ENCODE measurements around the gene SLC35G2. TPM values are rescaled to one million over a fixed set of nuclear protein-coding genes. Genes with fewer than 3 reads are reported as not detected.

Gene SLC35G2
- total and polyA plus RNA-seq, 2 of the 4 experiments (the other 2 are of a cell fraction): 6.6 to 7.0 TPM

DNA sequence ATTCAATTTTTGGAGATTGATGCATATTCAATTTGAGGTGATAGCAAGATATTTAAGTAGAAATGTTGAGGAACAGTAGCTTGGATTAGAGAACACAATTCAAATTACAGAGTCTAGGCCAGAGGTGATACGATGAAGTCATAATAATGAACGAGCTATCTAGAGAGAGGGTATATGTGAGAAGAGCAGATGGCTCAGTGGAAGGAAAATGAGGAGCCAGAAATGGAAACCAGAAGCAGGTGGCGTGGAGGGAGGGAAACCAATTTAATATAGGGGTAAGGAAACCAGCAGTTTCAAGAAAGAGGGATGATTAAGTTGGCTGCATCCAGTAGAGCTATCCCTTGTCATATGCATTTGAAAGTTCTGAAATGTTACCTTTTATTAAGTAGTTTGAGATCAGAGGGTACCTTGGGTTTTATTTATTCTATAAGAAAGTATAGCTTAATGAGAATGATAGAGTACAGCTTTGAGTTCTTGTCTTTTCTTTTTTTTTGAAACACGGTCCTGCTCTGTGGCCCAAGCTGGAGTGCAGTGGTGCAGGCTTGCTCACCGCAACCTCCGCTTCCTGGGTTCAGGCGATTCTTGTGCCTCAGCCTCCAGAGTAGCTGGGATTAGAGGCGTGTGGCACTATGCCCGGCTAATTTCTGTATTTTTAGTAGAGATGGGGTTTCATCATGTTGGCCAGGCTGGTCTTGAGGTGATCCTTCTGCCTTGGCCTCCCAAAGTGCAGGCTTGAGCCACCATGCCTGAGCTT is 65.2 kb downstream of the SLC35G2 start:
- no peak overlapping the region for H2AK9ac ChIP-seq (replicated peaks; ENCODE audit: low read depth, low read length, poor library complexity)
- WGBS, 2 experiments (ENCODE audit: extremely low coverage in 2 of 2, insufficient read length in 1 of 2): 79% methylated on average over 2 of the region's 9 CpGs; no CpG with 5 or more reads in 1 of the 2 experiments
- TF ChIP-seq NFE2L2 (IDR thresholded peaks at IDR 0.05; ENCODE audit: low read depth, low read length) (no peak), MXI1 (IDR thresholded peaks at IDR 0.05; ENCODE audit: borderline replicate concordance, low read depth, low read length) (no peak), BHLHE40 (IDR thresholded peaks at IDR 0.05; ENCODE audit: low read depth, low read length) (no peak), CEBPB (IDR thresholded peaks at IDR 0.05; ENCODE audit: low read depth, low read length) (no peak), RAD21 (IDR thresholded peaks at IDR 0.05; ENCODE audit: low read length) (no peak), SMC3 (IDR thresholded peaks at IDR 0.05; ENCODE audit: low read depth, low read length) (no peak), POLR2A (IDR thresholded peaks at IDR 0.05; ENCODE audit: low read depth, low read length) (no peak), CHD1 (IDR thresholded peaks at IDR 0.05; ENCODE audit: low read depth, low read length) (no peak), FOS (IDR thresholded peaks at IDR 0.05; ENCODE audit: low read depth, low read length) (no peak), RCOR1 (IDR thresholded peaks at IDR 0.05; ENCODE audit: insufficient replicate concordance, low read length) (no peak)
- TF ChIP-seq, protein P1, sequence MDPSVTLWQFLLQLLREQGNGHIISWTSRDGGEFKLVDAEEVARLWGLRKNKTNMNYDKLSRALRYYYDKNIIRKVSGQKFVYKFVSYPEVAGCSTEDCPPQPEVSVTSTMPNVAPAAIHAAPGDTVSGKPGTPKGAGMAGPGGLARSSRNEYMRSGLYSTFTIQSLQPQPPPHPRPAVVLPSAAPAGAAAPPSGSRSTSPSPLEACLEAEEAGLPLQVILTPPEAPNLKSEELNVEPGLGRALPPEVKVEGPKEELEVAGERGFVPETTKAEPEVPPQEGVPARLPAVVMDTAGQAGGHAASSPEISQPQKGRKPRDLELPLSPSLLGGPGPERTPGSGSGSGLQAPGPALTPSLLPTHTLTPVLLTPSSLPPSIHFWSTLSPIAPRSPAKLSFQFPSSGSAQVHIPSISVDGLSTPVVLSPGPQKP (IDR thresholded peaks at IDR 0.05; ENCODE audit: borderline replicate concordance, low read depth, low read length): no peak
- TF ChIP-seq, protein P2, sequence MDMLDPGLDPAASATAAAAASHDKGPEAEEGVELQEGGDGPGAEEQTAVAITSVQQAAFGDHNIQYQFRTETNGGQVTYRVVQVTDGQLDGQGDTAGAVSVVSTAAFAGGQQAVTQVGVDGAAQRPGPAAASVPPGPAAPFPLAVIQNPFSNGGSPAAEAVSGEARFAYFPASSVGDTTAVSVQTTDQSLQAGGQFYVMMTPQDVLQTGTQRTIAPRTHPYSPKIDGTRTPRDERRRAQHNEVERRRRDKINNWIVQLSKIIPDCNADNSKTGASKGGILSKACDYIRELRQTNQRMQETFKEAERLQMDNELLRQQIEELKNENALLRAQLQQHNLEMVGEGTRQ (IDR thresholded peaks at IDR 0.05; ENCODE audit: low read depth, low read length): no peak
- intact Hi-C loops (cut with micrococcal nuclease): no loop called here
- no peak overlapping the region for H3K18ac ChIP-seq (ENCODE audit: low read depth, low read length)
- in situ Hi-C loops (cut with MboI; ENCODE audit: low sequenced_read_pairs): no loop called here
- no peak overlapping the region for H4K91ac ChIP-seq (ENCODE audit: insufficient read depth, low read depth, low read length)
- POLR2A ChIA-PET (ENCODE audit: unreplicated experiment): no interaction called here
- H2AK5ac ChIP-seq (ENCODE audit: low read depth, low read length): no peak overlapping the region
- H4K20me1 ChIP-seq (ENCODE audit: insufficient read depth, low read length): peaks cover 48% of the 10 kb centered on the region
- H2BK5ac ChIP-seq (ENCODE audit: low read depth, low read length, poor library complexity, severe bottlenecking): no peak overlapping the region
- no peak overlapping the region for H3K4me2 ChIP-seq (ENCODE audit: low read depth, low read length)
- peaks cover 22 to 70% of the 10 kb centered on the region in 2 experiments for H3K79me1 ChIP-seq (ENCODE audit: low read depth in 1 of 2, low read length in 2 of 2)
- H3K36me3 ChIP-seq (ENCODE audit: control insufficient read depth, insufficient read depth, low read length): no peaks in the 10 kb centered on the region; the same call in 1 of the 2 replicates
- ATAC-seq (ENCODE audit: low read depth): no peak
- no peak overlapping the region for H3K27ac ChIP-seq (ENCODE audit: insufficient read depth, low read length)
- no peak overlapping the region for H2BK20ac ChIP-seq (ENCODE audit: low read depth, low read length)
- H2AFZ ChIP-seq (replicated peaks; ENCODE audit: low read length, poor library complexity): no peak overlapping the region
- H2BK15ac ChIP-seq (ENCODE audit: low read depth, low read length): no peak overlapping the region; the same call in 2 of the 3 replicates
- H3K9me1 ChIP-seq (ENCODE audit: insufficient read depth, low read length): peaks cover 4% of the 10 kb centered on the region; the same call in 1 of the 2 replicates
- H2BK120ac ChIP-seq (ENCODE audit: low read depth, low read length): no peak overlapping the region
- no peaks in the 10 kb centered on the region for H3K9me3 ChIP-seq (ENCODE audit: control insufficient read depth, insufficient read depth, low read length)
- DNase-seq: no peak
- no peak overlapping the region for H3K4ac ChIP-seq (ENCODE audit: low read depth, low read length)
- CTCF ChIA-PET: no interaction called here
- no TSS peak for BruUV-seq (replicated peaks)
- H4K5ac ChIP-seq (ENCODE audit: low read depth, low read length): no peak overlapping the region
- H3K27me3 ChIP-seq (ENCODE audit: control insufficient read depth, insufficient read depth, low read length): no peaks in the 10 kb centered on the region
- no peak overlapping the region for H4K8ac ChIP-seq (ENCODE audit: low read depth in 2 of 2, low read length in 2 of 2)
- H3K23ac ChIP-seq (ENCODE audit: low read depth, low read length): no peak overlapping the region
- H3K9ac ChIP-seq (ENCODE audit: low read depth, low read length): no peak overlapping the region
- H3K14ac ChIP-seq (replicated peaks; ENCODE audit: low read depth, low read length): no peak overlapping the region
- H3K4me1 ChIP-seq (ENCODE audit: control insufficient read depth, insufficient read depth, low read length): peaks cover 2% of the 10 kb centered on the region
- H3K56ac ChIP-seq (ENCODE audit: extremely low read depth, insufficient read depth, low read length): no peak overlapping the region
- no peak overlapping the region for H3K4me3 ChIP-seq (ENCODE audit: insufficient read depth, low read depth, low read length)
- dilution Hi-C loops (cut with HindIII; ENCODE audit: low sequenced_read_pairs, unreplicated experiment): no loop called here

Measured in IMR-90 (cell line).